IPS DF 4.7 (cell line): ENCODE measurements around the gene RTN3.
"Not testable (repeated sequence)": the region's sequence is repeated elsewhere in the genome, so short reads cannot be mapped to it uniquely, and the experiment has no call there.

Experiments used
- DNase-seq: peaks from one replicate; pipeline ENCODE4 v3.0.0-alpha.2; 2013; ENCODE audit warnings: low spot score; ENCODE audit errors: extremely low read depth

Gene RTN3

DNA sequence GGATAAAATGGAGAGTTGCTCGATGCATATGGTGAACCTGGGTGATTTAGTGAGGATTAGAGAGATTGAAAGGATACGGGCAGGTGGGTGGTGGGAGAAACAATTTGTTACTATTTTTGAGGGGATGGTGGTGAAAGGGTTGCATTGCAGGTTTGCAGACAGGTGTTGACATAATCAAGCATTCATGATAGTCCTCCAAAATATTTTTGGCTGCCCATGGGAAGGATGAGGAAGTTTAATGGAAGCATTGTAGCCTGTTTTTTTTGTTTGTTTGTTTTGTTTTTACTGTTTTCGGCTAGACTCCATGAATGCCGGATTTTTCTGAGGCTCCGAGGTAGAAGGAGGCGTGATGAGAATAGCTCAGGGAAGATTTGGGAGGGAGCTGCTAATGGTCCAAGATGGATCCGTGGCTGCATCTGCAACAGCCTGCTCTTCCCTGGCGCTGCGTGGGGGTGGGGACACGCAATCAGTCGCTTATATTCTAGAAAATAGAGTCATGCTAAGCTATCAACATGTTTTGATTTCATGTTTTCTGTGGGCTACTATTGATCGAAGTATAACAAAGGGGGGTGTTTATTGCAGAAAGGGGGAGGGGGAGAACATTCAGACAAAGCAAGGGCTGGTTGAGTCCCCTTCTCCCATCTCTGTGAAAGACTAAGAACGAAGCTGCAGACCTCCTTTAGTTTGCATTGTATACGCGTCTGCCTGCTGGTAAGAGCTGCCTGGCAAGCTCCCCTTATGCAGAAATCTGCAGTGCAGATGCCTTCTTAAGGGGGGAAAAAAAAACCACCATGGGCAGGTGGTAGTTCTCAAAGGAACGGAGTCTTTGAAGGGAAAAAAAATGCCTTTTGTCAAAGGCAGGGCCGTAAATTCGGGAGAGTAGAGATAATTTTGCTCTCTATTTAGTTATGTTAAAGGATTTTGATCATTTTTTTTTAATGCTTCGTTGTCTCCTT lies 1.0 kb downstream of the RTN3 start:
- no peak for DNase-seq

GRCh38 chr11:63683133-63683991 lies 2.1 kb downstream of the RTN3 start:
- DNase-seq: no peak

GRCh38 chr11:63685158-63685721 lies 3.9 kb downstream of the RTN3 start:
- not testable (repeated sequence) for DNase-seq

DNA sequence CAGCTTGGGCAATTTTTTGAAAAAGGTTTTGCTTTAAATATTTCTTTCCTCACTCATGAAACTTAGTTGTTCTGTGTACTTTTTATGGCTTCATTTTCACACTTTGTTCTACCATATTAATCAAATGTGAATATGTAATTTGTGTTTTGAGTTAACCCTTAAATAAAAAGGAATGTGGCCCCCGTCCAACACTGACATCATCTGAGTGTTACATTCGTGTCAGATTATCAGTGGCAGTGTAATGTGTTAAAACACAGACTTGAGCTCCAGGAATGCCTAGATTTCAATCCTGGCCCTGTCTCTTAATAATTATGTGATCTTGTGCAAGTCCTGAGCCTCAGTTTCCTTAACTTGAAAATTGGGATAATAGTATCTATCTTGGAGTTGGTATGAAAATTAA lies 5.6 kb downstream of the RTN3 start:
- DNase-seq: no peak

GRCh38 chr11:63687845-63688244 lies 6.5 kb downstream of the RTN3 start:
- DNase-seq: no peak

DNA sequence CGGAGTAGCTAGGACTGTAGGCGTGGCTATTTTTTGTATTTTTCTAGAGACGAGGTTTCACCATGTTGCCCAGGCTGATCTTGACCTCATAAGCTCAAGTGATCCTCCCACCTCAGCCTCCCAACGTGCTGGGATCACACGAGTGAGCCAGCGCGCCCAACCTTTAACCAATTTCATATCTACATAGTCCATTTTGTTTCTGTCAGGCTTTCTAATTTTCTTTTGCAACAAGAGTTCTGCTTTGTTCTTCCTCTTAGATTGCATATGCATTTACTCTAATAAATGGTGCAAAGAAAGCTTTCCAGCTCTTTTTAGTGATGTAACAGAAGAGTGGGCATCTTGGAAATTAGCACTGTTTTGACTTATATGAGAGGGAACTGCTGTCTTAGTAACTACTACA lies 13.3 kb downstream of the RTN3 start:
- DNase-seq: no peak

- no peak for DNase-seq
Measured at GRCh38 chr11:63698976-63699733, 17.9 kb downstream of the RTN3 start.

DNA sequence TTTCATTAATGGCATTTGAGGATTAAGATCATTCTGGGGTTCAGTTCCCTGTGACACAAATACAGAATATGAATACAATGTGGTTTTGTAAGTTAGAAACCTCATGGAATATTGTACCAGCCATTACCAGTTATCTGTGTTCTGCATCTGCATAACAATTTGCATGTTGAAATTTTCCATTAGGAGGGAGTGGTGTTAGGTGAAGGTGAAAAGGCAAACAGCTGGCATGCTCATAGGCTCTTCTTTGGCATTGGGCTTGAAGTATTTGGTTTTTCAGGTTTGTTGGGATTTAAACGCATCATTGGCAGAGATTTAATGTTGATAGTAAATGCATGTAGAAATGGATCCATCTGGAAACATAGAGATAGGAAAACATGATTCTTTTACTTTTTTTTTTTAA lies 18.6 kb downstream of the RTN3 start:
- DNase-seq: no peak

DNA sequence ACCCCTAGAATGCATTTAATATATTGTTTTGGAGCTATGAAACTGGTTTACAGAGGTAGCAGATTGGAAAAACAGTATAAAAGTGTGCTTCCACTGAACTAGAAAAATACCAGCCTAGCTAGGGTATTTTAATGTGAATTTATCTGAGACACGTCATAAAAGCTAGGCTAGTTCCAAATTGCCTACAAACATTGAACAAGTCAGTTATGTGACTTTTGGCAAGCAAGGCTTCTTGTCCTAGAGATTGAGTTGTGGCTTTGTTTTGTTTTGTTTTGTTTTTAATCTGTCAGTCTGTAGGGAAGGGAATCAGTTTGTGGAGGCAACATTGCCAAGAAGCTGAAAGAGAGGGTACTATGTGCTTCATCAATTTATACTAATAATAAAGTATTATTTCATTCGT lies 24.2 kb downstream of the RTN3 start:
- DNase-seq: no peak

- DNase-seq: no peak
Measured at GRCh38 chr11:63708764-63709163, 27.5 kb downstream of the RTN3 start.

DNA sequence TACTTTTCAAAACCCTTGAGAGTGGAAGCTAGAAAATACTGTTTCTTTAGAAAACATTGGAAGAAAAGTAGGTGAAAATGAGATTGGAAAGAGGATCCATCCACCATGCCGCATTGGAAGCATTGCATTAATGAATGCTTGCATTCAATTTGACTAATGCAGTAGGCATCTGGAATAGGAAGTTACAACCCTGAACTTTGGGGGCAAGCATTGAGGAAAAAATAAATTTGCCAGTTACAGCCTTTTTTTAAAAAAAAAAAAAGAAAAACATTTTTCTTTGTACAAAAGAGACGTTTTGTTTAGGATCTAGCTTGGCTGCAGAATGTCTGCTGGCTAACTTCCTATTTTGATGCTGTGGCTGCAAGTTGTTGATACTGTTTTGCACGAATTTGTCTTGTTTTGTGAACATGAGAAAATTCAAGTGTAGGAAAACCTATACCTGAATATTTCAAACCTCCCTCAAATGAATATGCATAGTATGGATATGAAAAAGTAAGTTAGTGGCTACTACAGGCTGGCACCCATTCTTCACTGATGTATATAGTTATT lies 28.1 kb downstream of the RTN3 start:
- no peak for DNase-seq

GRCh38 chr11:63710476-63711217 lies 29.3 kb downstream of the RTN3 start:
- no peak for DNase-seq

DNA sequence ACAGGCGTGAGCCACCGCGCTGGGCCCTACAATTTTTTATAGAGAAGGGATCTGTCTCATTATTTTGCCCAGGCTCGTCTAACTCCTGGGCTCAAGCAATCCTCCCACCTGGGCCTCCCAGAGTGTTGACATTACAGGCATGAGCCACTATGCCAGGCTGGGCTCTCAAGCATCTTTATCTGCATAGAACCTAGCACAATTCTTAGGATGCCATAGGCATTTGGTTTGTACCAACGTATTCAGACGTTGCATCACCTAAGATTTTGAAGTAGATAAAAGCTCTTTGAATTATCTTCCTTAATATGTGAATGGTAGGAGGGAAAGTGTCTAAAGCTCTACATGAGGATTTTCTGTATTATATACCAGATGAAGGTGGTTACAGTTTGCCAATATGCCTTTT lies 30.5 kb downstream of the RTN3 start:
- no peak for DNase-seq

GRCh38 chr11:63713766-63714165 lies 32.5 kb downstream of the RTN3 start:
- no peak for DNase-seq

DNA sequence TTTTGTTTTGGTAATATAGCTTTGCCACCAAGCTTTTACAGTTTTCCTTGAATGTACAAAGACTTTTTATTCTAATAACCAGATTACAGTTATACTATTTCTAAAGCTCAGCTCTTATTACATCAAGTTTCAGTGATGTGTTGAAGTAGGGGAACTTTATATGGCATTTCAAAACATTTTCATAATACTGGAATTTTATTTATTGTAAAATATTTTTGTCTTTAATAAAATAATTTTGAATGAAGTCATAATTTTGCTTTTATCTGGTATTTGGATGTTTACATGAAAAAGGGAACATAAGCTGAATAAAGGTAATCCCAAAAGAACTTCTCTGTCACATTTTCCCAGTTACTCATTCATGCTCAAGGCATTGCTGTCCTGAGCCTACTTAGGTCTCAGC lies 34.7 kb downstream of the RTN3 start:
- no peak for DNase-seq

DNA sequence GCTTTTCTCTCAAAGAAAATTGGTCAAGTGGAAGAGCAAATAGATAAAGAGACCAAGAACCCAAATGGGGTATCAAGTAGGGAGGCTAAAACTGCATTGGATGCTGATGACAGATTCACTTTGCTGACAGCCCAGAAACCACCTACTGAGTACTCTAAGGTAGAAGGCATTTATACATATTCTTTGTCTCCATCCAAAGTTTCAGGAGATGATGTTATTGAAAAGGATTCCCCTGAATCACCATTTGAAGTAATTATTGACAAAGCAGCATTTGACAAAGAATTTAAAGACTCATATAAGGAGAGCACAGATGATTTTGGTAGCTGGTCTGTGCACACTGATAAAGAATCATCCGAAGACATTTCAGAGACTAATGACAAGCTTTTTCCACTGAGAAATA lies 37.7 kb downstream of the RTN3 start:
- no peak for DNase-seq

GRCh38 chr11:63719987-63720386 lies 38.7 kb downstream of the RTN3 start:
- DNase-seq: no peak

DNA sequence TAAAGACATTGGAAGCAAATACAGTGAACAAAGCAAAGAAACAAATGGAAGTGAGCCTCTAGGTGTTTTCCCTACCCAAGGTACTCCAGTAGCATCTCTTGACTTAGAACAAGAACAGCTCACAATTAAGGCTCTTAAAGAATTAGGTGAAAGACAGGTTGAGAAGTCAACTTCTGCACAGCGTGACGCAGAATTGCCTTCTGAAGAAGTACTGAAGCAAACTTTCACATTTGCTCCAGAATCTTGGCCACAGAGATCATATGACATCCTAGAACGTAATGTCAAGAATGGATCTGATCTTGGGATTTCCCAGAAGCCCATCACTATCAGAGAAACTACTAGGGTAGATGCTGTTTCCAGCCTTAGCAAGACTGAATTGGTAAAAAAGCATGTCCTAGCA lies 39.3 kb downstream of the RTN3 start:
- DNase-seq: no peak

DNA sequence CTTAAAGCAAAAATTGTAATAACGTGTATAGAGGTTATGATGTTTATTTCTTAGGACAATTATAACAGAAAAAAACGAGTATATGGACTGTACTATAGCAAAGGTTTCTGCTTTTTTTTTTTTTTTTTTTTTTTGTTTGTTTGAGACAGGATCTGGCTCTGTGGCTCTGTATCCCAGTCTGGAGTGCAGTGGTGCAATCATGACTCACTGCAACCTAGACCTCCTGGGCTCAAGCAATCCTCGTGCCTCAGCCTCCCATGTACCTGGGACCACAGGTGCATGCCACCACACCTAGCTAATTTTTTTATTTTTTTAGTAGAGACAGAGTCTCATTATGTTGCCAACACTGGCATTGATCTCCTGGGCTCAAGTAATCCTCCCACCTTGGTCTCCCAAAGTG lies 48.0 kb downstream of the RTN3 start:
- DNase-seq: no peak

- DNase-seq: no peak
Measured at GRCh38 chr11:63736864-63737263, 55.6 kb downstream of the RTN3 start.
